Esophagus mucosa (tissue), 1 donor: Measurements from ENCODE around the gene VPREB1. TPM values are rescaled to one million over a fixed set of nuclear protein-coding genes. Genes with fewer than 3 reads are reported as not detected.
"Not testable (repeated sequence)": the region's sequence is repeated elsewhere in the genome, so short reads cannot be mapped to it uniquely, and the experiment has no call there.

ENCODE experiments used
- ATAC-seq: fragments of 200-7000 bp; cut with Tn5 transposase; one replicate; pipeline ENCODE4 v1.9.1; 2020
- total RNA-seq: library from RNA; stranded (reverse); gene quantifications from one replicate; pipeline ENCODE4 v1.2.4, GENCODE V29; 2023
- donor health status: DM: yes; HTN: yes; CAD: no.

The VPREB1 gene
- total RNA-seq, 1 donor from 2014 or later: not detected

DNA sequence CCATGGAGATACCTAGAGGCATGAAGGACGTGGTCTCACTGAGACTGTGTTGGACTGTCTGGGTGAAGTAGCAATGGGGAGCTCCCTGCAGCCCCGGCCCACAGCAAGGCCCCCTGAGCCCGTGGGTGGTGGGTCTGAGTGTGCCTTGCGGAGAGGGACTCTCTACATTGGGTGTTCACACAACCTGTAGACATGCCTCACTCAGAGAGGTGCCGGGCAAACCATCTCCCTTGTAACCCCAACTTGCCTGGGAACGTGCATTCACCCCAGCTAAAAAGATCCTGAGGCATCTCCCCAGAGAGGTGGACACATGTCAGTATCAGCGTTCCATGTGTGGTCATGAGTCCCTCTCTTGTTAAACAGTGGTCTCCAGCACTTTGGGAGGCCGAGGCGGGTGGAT is 2.1 kb downstream of the VPREB1 start:
- ATAC-seq: no peak

DNA sequence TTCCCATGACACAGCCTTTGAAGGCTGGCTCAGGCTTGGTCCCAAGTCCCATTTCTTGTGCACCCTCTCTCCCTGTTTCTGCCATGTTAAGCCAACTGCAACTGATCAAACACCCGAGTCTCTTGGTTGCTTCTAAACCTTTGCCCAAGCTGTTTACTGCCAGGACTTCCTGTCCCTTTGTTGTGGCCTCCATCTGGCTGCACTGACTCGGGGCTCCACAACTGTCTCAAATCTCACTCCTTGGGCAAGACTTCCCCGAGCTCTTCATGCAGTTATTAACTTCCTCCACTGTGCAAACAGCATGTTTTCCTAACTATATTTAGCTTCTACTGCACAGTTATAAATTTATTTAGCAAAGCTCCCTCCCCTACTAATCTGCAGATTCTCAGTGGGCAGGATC is 4.3 kb downstream of the VPREB1 start:
- ATAC-seq: no peak

DNA sequence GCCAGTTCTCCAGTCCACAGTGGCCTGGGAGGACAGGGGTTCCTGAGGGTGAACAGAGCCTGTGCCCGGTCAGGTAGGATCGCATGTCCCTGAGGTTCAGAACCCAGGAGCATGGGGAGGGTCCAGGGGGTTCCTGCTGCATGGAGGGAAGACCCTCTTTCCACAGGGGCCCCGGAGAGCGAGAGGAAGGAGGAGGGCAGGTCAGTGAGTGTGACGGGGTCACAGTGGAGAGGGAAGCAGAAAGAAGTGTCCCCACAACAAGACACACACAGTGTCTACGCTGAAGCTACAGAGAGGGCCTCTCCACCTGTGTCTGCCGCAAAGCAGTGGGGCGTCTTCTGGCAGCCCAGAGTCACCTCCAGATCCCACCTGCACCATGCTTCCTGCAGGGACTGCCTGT is 6.1 kb downstream of the VPREB1 start:
- ATAC-seq: not testable (repeated sequence)

DNA sequence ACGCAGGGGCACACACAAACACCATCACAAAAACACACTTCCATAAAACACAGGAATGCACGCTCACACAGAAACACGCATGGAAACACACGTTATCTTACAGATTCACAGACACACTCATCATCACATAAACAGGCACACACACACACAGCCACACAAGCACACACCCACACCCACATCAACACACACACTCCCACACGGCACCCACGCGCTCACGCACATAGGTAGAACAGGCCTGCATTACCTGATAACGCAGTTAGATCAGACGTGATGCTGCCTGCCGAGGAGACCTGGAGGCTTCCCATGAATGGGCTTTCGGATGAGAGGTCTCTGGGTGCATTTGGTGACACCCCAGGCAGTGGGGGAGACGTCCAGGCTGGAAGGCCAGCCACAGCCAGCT is 11.5 kb downstream of the VPREB1 start:
- not testable (repeated sequence) for ATAC-seq

DNA sequence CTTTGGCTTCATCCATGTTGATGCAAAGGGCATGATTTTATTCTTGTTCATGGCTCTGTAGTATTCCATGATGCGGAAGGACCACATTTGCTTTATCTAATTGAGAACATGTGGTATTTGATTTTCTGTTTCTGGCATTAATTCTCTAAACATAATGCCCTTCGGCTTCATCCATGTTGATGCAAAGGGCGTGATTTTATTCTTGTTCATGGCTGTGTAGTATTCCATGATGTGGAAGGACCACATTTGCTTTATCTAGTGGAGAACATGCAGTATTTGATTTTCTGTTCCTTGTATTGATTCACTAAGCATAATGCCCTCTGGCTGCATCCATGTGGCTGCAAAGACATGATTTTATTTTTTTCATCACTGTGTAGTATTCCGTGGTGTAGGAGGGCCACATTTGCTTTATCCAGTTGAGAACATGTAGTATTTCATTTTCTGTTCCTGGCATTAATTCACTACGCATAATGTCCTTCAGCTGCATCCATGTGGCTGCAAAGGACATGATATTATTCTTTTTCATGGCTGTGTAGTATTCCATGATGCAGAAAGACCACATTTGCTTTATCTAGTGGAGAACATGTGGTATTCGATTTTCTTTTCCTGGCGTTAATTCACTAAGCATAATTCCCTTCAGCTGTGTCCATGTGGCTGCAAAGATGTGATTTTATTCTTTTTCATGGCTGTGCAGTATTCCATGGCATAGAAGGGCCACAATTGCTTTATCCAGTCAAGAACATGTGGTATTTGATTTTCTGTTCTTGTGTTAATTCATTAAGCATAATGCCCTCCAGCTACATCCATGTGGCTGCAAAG is 14.2 kb downstream of the VPREB1 start:
- ATAC-seq: not testable (repeated sequence)

DNA sequence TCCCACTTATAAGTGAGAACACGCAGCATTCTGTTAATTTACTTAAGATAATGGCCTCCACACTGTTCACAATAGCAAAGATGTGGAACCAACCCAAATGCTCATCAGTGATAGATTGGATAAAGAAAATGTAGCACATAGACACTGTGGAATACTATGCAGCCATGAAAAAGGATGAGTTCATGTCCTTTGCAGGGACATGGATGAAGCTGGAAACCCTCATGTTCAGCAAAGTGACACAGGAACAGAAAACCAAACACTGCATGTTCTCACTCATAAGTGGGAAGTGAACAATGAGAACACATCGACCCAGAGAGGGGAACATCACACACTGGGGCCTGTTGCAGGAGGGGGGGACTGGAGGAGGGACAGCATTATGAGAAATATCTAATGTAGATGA is 15.6 kb downstream of the VPREB1 start:
- not testable (repeated sequence) for ATAC-seq

DNA sequence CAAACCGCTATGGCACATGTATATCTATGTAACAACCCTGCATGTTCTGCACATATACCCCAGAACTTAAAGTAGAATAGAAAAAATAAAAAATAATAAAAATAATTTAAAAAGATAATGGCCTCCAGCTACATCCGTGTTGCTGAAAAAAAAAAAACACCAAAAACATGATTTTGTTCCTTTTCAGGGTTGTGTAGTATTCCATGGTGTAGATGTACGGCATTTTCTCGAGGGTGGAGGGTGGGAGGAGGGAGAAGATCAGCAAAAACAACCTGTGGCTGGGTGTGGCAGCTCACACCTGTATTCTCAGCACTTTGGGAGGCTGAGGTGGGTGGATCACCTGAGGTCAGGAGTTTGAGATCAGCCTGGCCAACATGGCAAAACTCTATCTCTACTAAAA is 16.0 kb downstream of the VPREB1 start:
- not testable (repeated sequence) for ATAC-seq

DNA sequence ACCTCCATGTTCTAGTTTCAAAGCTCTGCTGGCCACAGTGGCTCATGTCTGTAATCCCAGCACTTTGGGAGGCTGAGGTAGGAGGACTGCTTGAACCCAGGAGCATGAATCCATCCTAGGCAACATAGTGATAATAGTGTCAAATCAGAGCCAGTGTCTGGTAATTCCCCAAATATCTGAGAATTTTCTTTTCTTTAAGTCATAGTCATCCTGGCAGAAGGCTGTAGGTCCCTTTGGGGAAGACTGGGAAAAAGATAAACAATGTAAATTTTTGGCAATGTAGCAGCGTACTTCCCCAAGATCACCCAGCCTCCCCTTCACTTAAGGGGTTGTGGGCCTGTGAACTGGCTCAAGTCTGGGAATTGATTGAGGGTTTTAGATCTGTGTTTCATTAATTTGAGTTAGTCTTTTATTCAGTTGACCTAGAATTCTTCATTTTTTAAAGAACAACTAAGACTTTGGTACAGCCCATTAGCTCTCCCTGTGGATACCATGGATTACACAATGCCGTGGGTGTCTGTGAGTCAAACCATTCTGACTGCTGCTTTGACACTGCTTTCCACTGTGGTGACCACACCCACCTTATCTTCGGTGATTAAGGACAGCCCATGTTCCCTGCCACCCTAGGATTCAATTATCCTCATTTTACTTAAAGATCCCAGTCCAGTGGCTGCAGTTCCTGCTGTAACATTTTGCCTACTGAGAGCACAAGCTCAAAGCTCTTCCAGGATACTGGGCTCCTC is 17.9 kb downstream of the VPREB1 start:
- ATAC-seq: not testable (repeated sequence)

DNA sequence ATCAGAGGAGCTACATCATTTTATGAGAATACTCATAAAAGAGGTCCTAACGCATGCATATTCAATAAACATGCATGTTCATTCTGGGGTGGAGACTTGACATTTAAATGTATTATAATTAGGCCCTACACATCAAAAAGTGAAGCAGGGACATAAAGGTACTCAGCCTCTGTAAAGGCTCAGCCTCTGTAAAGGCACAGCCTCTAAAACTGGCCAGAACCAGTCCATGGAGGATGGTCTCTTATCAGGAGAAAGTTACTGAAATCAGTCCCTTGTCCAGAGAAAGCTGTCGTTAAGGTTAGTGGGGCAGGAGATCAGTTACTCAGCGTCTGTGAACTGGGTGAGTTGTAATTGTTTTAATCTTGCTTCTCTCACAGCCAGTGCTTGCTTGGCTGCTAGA is 19.2 kb downstream of the VPREB1 start:
- not testable (repeated sequence) for ATAC-seq

DNA sequence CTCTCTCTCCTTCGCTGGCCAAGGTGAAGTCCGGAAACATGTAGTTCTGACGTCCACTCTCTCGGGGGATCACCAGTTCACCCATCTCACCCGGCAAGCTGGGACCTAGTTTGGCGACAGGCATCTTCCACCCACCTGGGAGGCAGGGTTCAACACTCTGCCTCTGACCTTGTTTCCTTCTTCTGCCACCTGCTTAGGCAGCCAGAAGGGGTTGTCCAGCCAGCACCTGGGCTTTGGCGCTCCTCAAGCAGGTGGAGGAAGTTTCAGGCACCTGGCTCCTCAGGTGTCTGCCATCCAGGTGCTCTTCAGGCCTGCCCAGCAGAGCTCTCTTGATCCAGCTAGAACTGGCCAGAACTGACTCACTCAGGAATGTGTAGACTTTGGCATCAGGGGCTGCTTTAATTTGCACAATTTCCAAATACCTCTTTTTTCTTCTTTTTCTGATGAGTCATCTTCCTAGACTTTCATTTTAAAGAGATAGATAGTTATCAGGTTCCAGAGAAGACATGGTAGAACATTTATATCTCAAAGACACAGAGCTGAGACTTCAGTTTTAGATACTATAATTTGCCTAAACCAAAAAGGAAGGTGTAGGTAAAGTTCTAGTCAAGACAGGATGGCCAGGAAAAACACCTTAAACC is 25.6 kb downstream of the VPREB1 start:
- ATAC-seq: not testable (repeated sequence)

DNA sequence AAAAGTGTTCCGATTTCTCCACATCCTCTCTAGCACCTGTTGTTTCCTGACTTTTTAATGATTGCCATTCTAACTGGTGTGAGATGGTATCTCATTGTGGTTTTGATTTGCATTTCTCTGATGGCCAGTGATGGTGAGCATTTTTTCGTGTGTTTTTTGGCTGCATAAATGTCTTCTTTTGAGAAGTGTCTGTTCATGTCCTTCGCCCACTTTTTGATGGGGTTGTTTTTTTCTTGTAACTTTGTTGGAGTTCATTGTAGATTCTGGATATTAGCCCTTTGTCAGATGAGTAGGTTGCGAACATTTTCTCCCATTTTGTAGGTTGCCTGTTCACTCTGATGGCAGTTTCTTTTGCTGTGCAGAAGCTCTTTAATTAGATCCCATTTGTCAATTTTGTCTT is 32.8 kb downstream of the VPREB1 start:
- ATAC-seq: not testable (repeated sequence)

DNA sequence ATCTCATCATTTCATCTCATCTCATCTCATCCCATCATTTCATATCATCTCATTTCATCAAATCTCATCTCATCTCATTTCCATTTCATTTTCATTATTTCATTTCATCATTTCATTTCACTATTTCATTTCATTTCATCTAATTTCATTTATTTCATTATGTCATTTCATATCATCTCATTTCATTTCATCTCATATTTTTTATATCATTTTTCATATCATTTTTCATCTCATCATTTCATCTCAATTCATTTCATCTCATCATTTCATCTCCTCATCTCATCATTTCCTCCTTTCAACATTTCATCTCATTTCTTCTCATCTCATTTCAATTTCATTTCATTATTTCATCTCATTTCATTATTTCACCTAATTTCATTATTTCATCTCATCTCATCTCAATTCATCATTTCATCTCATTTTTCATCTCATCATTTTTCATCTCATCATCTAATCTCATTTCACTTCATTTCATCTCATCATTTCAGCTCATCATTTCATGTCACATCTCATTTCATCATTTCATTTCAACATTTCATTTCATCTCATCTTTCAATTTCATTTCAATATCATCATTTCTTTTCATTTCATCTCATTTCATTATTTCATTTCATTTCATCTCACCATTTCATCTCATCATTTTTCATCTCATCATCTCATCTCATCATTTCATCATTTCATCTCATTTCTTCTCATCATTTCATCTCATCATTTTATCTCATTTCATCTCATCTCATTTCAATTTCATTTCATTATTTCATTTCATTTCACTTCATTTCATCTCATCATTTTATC is 40.6 kb downstream of the VPREB1 start:
- ATAC-seq: not testable (repeated sequence)

DNA sequence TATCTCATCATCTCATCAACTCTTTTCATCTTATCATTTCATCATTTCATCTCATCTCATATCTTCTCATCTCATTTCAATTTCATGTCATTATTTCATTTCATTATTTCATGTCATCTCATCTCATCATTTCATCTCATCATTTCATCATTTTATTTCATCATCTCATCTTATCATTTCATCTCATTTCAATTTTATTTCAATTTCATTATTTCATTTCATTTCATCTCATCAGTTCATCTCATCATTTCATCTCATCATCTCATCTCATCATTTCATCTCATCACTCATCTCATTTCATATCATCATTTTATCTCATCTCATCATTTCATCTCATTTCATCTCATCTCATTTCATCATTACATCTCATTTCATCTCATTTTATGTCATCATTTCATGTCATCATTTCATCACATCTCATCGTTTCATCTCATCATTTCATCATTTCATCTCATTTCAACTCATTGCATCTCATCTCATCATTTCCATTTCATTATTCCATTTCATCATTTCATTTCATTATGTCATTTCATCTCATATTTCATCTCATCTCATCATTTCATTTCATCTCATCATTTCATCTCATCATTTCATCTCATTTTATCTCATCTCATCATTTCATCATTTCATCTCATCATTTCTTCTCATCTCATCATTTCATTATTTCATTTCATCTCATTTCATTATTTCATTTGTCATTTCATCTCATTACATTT is 42.0 kb downstream of the VPREB1 start:
- ATAC-seq: not testable (repeated sequence)

DNA sequence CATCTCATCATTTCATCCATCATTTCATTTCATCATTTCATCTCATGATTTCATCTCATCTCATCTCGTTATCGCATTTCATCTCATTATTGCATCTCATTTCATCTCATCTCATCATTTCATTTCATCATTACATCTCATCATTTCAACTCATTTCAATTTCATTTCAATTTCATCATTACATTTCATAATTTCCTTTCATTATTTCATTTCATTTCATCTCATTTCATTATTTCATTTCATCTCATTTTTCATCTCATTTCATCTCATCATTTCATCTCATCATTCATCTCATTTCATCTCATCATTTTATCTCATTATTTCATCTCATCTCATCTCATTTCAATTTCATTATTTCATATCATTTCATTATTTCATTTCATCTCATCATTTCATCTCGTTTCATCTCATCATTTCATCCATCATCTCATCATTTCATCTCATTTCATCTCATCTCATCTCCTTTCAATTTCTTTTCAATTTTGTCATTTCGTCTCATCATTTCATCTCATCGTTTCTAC is 42.6 kb downstream of the VPREB1 start:
- ATAC-seq: not testable (repeated sequence)

DNA sequence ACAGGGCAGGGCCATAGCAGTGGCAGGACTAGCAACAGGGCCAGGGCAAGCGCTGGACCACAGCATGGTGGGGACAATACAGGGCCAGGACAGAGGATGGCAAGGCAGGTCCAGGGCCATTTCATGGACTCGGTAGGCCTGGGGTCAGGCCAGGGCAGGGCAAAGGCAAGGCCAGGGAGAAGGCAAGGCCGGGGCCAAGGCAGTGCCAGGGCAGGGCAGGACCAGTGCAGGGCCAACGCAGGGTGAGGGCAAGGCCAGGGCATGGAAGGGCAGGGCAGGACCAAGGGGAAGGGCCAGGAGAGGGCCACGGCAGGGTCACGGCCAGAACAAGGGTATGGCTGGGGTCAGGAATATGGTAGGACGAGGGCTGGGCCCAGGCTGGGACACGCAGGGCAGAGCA is 45.1 kb downstream of the VPREB1 start:
- not testable (repeated sequence) for ATAC-seq

DNA sequence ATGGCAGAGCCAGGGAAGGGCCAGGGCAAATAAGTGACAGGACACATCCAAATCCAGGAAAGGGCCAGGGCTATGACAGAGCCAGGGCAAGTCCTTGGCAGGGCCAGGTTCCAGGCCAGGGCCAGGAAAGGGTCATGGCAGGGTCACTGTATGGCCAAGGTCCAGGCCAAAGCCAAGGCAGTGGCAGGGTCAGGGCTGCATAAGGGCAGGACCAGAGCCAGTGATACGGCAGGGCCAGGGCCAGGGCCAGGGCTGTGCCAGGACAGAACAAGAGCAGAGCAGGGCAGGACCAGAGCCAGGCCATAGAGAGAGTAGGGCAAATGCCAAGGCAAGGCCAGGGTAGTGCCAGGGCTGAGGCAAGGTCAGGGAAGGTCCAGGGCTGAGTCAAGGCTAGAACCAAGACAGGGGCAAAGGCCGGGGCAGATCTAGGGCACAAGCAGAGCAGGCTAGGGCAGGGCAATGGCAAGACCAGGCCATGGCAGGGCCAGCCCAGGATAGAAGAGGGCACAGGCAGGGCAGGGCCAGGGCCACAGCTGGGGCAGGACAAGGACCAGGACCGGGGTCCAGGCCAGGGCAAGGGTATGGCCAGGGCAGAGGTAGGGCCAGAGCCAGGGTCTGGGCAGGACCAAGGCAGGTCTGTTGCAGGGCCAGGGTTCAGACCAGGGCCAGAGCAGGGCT is 46.7 kb downstream of the VPREB1 start:
- ATAC-seq: not testable (repeated sequence)

DNA sequence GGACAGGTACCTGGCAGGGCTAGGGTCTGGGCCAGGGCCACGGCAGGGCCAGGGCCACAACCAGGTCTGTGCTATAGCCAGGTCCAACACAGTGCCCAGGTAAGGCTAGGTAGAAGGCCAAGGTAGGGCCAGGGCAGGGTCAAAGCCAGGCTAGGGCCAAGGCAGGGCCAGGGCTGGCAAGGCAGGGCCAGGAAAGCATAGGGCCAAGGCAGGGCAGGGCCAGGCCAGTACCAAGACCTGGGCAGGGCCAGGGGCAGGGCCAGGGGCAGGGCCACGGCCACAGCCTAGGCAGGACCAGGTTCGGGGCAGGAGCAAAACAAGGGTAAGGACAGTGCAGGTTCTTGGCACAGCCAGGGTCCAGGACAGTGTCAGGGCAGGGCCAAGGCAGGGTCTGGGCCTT is 48.1 kb downstream of the VPREB1 start:
- ATAC-seq: not testable (repeated sequence)

DNA sequence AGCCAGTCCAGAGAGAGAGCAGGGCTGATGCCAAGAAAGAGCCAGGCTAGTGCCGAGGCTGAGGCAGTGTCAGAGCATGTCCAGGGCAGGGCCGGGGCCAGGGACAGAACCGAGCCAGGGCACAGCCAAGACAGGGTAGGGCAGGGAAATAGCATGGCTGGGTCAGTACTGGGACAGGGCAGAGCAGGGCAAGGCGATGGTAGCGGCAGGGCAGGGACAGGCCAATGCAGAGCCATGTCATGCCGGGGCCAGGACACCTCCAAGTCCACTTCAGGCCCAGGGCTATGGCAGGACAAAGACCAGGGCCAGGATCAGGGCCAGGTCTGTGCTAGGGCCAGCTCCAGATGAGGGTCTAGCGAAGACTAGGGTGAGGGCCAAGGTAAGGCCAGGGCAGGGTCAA is 48.9 kb downstream of the VPREB1 start:
- ATAC-seq: not testable (repeated sequence)

DNA sequence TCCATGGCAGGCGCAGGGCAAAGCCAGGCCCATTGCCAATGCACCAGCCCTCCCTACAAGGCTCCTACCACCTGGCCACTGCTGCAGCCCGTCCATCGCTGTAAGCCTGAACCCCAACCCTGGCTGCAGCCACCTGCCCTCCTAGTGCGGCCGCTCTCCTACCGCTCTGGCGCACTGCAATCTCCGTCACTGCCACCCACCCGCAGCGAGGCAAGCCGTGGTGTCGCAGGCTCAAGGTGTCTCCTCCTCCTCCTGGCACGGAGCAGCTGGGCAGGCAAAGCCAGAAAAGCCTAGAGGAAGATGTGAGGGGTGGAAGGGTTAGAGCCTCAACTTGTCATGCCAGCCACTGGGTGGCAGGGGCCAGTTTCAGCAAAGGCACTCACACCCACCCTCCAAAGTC is 50.1 kb downstream of the VPREB1 start:
- ATAC-seq: not testable (repeated sequence)
